Mononuclear cell (primary cell): ENCODE data around the gene ATF7. TPM values are rescaled to one million over a fixed set of nuclear protein-coding genes. Genes with fewer than 3 reads are reported as not detected.

Experiments used
- H3K27me3 ChIP-seq: 2 replicates; pipeline ENCODE4 v1.6.0; 2011; ENCODE audit warnings: low read length, control low read depth; ENCODE audit not compliant: insufficient read depth
- H3K4me1 ChIP-seq: 2 replicates; pipeline ENCODE4 v1.5.1; 2011; ENCODE audit warnings: mild to moderate bottlenecking, low read length, control low read depth; ENCODE audit not compliant: insufficient read depth
- H3K4me3 ChIP-seq: 2 replicates; pipeline ENCODE4 v1.5.1; 2011; ENCODE audit warnings: mild to moderate bottlenecking, low read length, moderate library complexity
- H3K9me3 ChIP-seq: 2 replicates; pipeline ENCODE4 v1.5.1; 2011; ENCODE audit warnings: low read depth, mild to moderate bottlenecking, control low read depth, low read length
- total RNA-seq: library from RNA; depleted of rRNA; stranded (reverse); fragments of >200 nt; gene quantifications from one replicate; pipeline ENCODE4 v1.2.3, GENCODE V29; 2012

Gene ATF7
- total RNA-seq, 1 donor = 8.0 TPM

GRCh38 chr12:53515291-53515680, 110.9 kb downstream of the ATF7 start:
- Histone ChIP-seq H3K9me3 (no peaks in the 10 kb centered on the region), H3K27me3 (no peaks in the 10 kb centered on the region), H3K4me1 (no peaks in the 10 kb centered on the region), H3K4me3 (no peak overlapping the region)

DNA sequence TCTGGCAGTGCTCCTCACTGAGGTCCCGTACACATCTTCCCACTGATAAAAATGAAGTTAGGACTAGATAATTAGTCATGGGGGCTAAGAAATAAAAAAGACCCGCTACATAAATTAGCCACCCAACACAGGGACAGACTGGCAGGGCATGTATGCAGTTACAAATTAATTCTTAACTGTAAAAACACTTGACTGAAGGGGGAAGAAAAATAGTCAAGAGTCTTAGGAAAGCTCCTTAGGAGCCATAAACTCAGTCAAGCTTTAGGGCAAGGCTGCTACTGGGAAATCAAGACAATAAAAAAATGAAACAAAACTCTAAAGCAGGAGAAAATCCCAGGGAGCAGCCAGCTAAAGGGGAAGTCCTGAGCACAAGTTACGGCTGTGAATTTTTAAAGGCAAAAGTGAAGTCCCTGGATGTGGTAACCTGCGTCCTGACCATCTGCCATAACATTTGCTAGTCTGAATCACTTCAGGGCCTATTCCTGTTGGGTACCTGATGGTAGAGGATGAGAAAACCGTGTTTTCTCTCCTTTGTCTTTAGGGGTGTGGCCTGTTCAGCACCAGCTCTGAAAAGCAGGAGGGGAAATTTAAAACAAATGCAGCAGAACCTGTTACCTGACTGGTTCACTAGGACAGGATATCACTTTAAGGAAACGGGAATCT, 111.4 kb downstream of the ATF7 start:
- no peaks in the 10 kb centered on the region for H3K4me1 ChIP-seq
- no peaks in the 10 kb centered on the region for H3K9me3 ChIP-seq

GRCh38 chr12:53513712-53514410, 112.3 kb downstream of the ATF7 start:
- Histone ChIP-seq H3K4me1 (peaks cover 2% of the 10 kb centered on the region), H3K9me3 (no peaks in the 10 kb centered on the region), H3K27me3 (no peaks in the 10 kb centered on the region)

More for the DNA sequence above, 111.4 kb downstream of the ATF7 start:
- Histone ChIP-seq H3K4me3 (no peak overlapping the region), H3K27me3 (no peaks in the 10 kb centered on the region)

DNA sequence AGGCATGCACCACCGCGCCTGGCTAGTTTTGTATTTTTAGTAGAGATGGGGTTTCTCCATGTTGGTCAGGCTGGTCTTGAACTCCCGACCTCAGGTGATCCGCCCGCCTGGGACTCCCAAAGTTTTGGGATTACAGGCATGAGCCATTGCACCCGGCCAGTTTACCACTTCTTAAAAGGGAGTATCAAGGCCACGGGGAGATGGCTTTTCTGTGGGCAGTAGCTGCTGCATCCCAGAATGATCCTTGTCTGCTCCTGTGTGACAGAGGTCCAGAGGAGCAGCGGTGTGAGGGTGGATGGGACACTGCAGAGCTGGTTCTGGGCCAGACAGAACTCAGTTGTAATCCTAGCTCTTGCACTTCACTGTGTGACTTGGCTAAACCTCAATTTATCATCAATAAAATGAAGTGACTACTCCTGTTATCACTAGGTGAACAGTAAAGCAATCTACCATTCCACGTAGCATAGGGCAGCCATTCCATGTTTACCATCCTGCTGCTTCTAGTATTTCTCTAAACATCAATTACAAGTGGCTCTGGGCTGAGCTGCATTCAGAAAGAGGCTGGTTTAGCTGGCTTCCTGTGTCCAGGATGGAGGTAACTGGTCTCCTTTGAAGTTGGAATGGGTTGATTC, 115.9 kb downstream of the ATF7 start:
- H3K4me3 ChIP-seq = no peak overlapping the region
- H3K9me3 ChIP-seq = no peaks in the 10 kb centered on the region

More at GRCh38 chr12:53513712-53514410, 112.3 kb downstream of the ATF7 start:
- no peak overlapping the region for H3K4me3 ChIP-seq

DNA sequence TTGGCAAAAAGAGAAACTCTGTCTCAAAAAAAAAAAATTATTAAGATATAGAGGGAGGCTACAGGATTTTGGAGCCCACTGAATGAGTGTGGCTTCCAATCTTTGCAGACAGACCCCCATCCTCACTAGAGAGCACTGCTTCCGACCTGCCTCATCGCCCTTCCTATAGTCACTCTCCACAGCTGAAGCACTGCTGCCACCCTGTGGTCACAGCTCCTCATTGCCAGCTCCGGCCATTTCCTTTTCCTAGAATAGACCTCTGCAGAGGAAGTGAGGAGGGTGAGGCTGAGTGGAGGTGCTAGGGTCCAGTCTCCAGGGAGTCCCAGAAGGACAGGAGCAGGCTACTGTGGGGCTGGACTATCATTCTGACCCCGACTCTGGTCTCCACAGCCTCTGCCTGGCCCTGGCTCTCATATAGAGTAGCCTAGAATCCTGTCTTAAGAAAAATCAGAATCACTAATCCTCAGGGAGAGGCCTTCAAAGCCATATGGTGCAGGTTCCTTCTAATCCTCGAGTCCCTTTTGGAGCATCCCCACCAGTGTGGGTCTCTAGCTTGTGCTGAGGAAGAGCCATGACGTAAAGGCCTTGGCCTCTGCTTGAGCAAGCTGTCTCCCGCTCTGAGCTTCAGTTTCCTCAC, 117.5 kb downstream of the ATF7 start:
- Histone ChIP-seq H3K9me3 (no peaks in the 10 kb centered on the region), H3K4me3 (no peak overlapping the region), H3K4me1 (peaks cover 9% of the 10 kb centered on the region), H3K27me3 (no peaks in the 10 kb centered on the region)

More for the DNA sequence above, 115.9 kb downstream of the ATF7 start:
- H3K4me1 ChIP-seq = peaks cover 9% of the 10 kb centered on the region
- no peaks in the 10 kb centered on the region for H3K27me3 ChIP-seq

- Histone ChIP-seq H3K4me1 (peaks cover 13% of the 10 kb centered on the region), H3K9me3 (no peaks in the 10 kb centered on the region), H3K4me3 (no peak overlapping the region), H3K27me3 (no peaks in the 10 kb centered on the region)
Observed at GRCh38 chr12:53507603-53507885, 118.6 kb downstream of the ATF7 start.

- H3K4me1 ChIP-seq = peaks cover 16% of the 10 kb centered on the region
- H3K27me3 ChIP-seq = no peaks in the 10 kb centered on the region
- H3K9me3 ChIP-seq = no peaks in the 10 kb centered on the region
- H3K4me3 ChIP-seq = no peak within 1 kb of the TSS
Observed at GRCh38 chr12:53506881-53507602, 119.1 kb downstream of the ATF7 start, which contains the start of gene NPFF. Gene NPFF, minus strand, starts transcription at chr12:53507484. Its CDS starts 10 bp downstream, at chr12:53507474.

DNA sequence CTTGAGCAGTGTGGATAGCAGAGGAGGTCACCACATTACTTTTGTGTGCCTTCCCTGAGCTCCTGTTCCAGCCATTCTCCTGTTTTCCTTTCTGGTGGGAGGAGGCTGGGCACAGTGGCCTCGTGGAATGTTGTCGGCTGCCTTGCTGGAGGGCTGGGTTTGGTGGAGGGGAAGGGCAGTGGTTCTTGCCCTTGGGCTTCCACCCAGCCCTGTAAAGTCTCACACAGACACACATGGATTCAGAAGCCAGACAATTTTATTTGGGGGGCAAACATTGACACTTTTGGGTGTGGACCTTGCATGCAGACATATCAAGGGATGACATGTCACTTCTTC, 119.8 kb downstream of the ATF7 start:
- no peaks in the 10 kb centered on the region for H3K9me3 ChIP-seq
- H3K4me3 ChIP-seq = no peak overlapping the region
- peaks cover 23% of the 10 kb centered on the region for H3K4me1 ChIP-seq
- H3K27me3 ChIP-seq = no peaks in the 10 kb centered on the region

DNA sequence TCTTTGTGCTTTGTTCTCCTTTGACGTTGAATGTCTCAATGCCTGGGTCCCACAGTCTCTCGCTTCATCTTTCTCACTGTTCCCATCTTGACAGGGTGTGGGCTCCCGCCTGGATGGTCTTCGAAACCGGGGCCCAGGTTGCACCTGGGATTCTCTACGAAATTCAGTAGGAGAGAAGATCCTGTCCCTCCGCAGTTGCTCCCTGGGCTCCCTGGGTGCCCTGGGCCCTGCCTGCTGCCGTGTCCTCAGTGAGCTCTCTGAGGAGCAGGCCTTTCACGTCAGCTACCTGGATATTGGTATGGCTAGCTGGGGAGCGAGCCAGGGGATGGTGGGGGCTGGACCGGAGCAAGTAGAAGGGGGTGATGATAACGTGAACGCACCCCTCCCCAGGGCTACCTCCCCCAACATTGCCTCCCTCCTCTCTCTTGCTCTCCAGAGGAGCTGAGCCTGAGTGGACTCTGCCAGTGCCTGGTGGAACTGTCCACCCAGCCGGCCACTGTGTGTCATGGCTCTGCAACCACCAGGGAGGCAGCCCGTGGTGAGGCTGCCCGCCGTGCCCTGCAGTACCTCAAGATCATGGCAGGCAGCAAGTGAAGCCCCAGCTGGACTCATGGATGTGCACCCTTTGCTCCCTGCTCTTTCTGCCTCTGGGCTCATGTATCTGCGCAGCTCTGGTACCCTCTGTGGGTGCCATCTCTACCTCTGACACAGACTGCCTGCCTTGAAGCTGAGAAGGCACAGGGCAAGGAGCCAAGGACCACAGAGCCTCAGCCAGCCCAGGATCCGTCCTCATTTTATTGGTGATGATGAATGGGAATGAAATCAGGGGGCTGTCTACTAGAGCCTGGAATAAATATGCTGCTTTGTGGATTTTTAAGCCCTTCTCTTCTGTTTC, 120.4 kb downstream of the ATF7 start:
- H3K4me1 ChIP-seq = peaks cover 24% of the 10 kb centered on the region
- H3K9me3 ChIP-seq = no peaks in the 10 kb centered on the region
- no peaks in the 10 kb centered on the region for H3K27me3 ChIP-seq
- no peak overlapping the region for H3K4me3 ChIP-seq

DNA sequence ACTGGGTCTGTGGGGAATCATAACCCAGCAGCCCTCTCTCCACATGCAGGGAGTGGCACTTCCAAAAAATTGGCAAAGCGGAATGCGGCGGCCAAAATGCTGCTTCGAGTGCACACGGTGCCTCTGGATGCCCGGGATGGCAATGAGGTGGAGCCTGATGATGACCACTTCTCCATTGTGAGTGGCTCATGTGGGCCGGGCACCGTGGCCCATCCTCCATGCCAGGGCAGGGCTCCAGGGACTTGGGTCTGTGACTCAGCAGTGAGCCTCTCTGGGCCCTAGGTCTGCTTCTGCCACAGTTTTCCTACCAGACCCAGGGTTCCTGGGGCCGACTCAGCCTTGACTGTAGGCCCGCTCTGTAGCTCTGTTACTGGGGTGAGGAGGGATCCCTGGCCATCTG, 121.1 kb downstream of the ATF7 start:
- Histone ChIP-seq H3K27me3 (no peaks in the 10 kb centered on the region), H3K4me1 (peaks cover 27% of the 10 kb centered on the region), H3K9me3 (no peaks in the 10 kb centered on the region), H3K4me3 (no peak overlapping the region)

DNA sequence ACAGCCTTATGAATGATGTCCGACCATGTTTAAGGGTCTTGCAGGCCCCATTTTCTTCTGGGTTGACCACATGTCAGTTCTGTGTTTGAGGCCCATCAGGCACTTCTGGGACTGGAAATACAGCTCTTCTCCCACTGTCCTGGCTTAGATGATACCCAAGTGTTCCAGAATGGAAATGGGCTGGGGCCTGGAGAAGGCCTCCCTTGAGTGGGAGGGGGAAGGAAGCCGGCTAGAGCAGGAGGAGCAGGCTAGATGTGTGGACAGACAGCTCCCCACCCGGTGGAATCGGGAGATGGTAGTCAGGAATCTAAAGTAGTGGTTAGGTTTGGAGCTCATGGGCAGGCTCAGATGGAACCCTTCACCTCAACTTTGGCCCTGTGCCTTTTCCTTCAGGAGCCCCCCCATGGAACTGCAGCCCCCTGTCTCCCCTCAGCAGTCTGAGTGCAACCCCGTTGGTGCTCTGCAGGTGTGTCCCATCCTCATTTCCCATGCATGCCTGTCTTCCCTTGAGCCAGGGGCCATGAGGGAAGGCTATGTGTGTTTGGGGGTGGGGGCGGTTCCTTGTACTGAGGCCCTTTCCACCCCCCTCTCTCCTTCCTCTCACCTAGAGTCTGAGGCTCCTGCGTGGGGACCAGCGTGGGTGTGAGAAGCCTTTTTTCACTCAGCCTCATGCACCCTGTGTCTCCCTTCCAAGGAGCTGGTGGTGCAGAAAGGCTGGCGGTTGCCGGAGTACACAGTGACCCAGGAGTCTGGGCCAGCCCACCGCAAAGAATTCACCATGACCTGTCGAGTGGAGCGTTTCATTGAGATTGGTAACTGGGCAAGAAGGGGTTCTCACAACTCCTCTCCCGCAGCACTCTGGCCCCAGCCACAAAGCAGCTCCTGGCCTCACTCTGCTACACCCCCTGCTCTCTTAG, 121.9 kb downstream of the ATF7 start:
- H3K9me3 ChIP-seq = no peaks in the 10 kb centered on the region
- no peaks in the 10 kb centered on the region for H3K27me3 ChIP-seq
- H3K4me3 ChIP-seq = no peak overlapping the region
- peaks cover 32% of the 10 kb centered on the region for H3K4me1 ChIP-seq

- Histone ChIP-seq H3K27me3 (no peaks in the 10 kb centered on the region), H3K4me1 (peaks cover 33% of the 10 kb centered on the region), H3K9me3 (no peaks in the 10 kb centered on the region)
Observed at GRCh38 chr12:53502983-53503728, 123.0 kb downstream of the ATF7 start.

DNA sequence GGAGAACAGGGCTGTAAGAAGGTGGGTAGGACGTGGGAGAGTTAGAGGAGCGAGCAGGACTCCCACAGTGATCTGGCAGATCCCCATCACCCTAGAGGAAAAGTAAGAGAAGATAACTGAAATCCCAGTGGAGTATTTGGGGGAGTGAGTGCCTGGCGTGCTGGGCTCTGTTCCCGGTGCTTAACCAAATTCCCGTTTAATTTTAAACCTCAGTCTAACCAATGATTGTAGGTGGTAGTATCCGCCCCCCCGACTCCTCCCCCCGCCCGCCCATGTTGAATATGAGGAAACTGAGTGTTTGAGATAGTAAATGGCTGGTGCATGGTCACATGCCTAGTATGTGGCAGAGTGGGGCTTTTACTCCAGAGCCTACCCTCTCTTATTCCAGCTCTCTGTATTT, 123.9 kb downstream of the ATF7 start:
- H3K9me3 ChIP-seq = no peaks in the 10 kb centered on the region
- H3K4me1 ChIP-seq = peaks cover 33% of the 10 kb centered on the region
- no peaks in the 10 kb centered on the region for H3K27me3 ChIP-seq
- no peak overlapping the region for H3K4me3 ChIP-seq

More at GRCh38 chr12:53502983-53503728, 123.0 kb downstream of the ATF7 start:
- no peak overlapping the region for H3K4me3 ChIP-seq
